SJCRH30 (cell line): ENCODE data around the gene EHD1. TPM values are rescaled to one million over a fixed set of nuclear protein-coding genes. Genes with fewer than 3 reads are reported as not detected.
A peak's percentile ranks its signal among the peaks of the same experiment; 100 is the strongest.

Source experiments
- DNase-seq, 2 experiments: peaks; one replicate each; pipeline ENCODE4 v3.0.0-alpha.2; 2015 to 2020
- H3K27ac ChIP-seq: fragments of 250-450 bp; sonication (Bioruptor Pico); 2 replicates; pipeline ENCODE4 v1.5.1; 2020; ENCODE audit warnings: mild to moderate bottlenecking, moderate library complexity
- H3K27me3 ChIP-seq: fragments of 250-450 bp; sonication (Bioruptor Pico); 2 replicates; pipeline ENCODE4 v1.5.1; 2020; ENCODE audit warnings: mild to moderate bottlenecking, moderate library complexity
- H3K36me3 ChIP-seq: fragments of 250-450 bp; sonication (Bioruptor Pico); 2 replicates; pipeline ENCODE4 v1.5.1; 2020; ENCODE audit warnings: mild to moderate bottlenecking, moderate library complexity
- H3K4me1 ChIP-seq: fragments of 250-450 bp; sonication (Bioruptor Pico); 2 replicates; pipeline ENCODE4 v1.5.1; 2020; ENCODE audit warnings: mild to moderate bottlenecking, moderate library complexity
- H3K4me3 ChIP-seq: fragments of 250-450 bp; sonication (Bioruptor Pico); 2 replicates; pipeline ENCODE4 v1.5.1; 2020; ENCODE audit warnings: mild to moderate bottlenecking, moderate library complexity
- H3K9me3 ChIP-seq: fragments of 250-450 bp; sonication (Bioruptor Pico); replicated peaks from 2 replicates; pipeline ENCODE4 v1.5.1; 2020; ENCODE audit warnings: mild to moderate bottlenecking, moderate library complexity
- total RNA-seq: library from RNA; depleted of rRNA; stranded (reverse); fragments of >200 nt; shearing (Covaris generic); gene quantifications from 2 replicates; pipeline ENCODE4 v1.2.3, GENCODE V29; 2014

The EHD1 gene
- total RNA-seq, 1 experiment from 2014 or later = 45.0 TPM

- Histone ChIP-seq H3K4me1 (peaks cover 80% of the 10 kb centered on the region), H3K27me3 (no peaks in the 10 kb centered on the region), H3K9me3 (no peaks in the 10 kb centered on the region), H3K4me3 (no peak overlapping the region), H3K27ac (peak overlapping the region; percentile 83), H3K36me3 (peaks cover 10% of the 10 kb centered on the region; the same call in 1 of the 2 replicates)
- no peak for DNase-seq
Observed at GRCh38 chr11:64867748-64868462, 10.5 kb downstream of the EHD1 start.

DNA sequence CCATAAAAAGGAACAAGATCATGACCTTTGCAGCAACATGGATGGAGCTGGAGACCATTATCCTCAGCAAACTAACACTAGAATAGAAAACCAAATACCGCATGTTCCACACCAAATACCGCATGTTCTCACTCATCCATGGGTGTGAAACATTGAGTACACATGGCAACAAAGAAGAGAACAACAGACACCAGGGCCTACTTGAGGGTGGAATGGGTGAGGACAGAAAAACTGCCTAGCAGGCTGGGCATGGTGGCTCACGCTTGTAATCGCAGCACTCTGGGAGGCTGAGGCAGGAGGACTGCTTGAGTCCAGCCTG lies 12.3 kb downstream of the EHD1 start:
- Histone ChIP-seq H3K4me3 (no peak overlapping the region), H3K4me1 (peaks cover 84% of the 10 kb centered on the region), H3K36me3 (0 out of 2 replicates have a peak, but pooled peaks cover 3% of the 10 kb centered on the region), H3K9me3 (no peaks in the 10 kb centered on the region), H3K27me3 (no peaks in the 10 kb centered on the region), H3K27ac (no peak overlapping the region)
- DNase-seq = no peak

DNA sequence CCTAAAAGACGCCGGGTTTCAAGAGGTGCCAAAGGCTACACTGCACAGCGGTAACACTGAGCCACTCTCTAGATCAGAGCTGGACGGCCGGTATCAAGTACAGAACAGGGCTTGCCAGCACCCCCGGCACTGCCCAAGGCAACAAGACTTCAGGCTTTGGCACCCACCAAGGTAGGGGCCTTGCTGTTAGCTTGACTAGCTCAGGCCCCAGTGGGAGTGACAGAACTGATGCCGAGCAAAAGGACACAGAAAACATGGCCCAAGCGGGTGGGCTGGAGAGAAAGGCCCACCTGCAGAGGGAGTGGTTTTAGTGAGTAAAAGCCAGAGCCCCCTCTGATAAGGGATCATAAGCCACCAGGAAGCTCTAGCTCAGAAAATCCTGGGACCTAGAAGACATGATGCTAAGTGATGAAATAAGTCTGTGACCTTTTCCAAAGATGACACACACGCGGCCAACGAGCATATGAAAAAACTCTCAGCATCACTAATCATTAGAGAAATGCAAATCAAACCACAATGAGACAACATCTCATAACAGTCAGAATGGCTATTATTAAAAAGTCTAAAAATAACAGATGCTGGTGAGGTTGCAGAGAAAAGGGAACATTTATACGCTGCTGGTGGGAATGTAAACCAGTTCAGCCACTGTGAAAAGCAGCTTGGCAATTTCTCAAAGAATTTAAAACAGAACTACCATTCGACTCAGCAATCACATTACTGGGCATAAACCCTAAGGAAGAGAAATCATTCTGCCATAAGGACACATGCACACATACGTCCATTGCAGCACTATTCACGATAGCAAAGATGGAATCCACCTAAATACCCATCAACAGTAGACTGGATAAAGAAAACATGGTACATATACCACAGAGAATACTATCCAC lies 12.9 kb downstream of the EHD1 start:
- Histone ChIP-seq H3K4me1 (peaks cover 79% of the 10 kb centered on the region), H3K27me3 (no peaks in the 10 kb centered on the region), H3K27ac (peak overlapping the region; percentile 84), H3K36me3 (0 out of 2 replicates have a peak, but pooled peaks cover 3% of the 10 kb centered on the region), H3K4me3 (no peak overlapping the region), H3K9me3 (no peaks in the 10 kb centered on the region)
- DNase-seq = no peak

GRCh38 chr11:64864473-64865285 lies 13.7 kb downstream of the EHD1 start:
- peak overlapping the region; percentile 25; the same call in 1 of the 2 replicates for H3K4me3 ChIP-seq
- H3K9me3 ChIP-seq = no peaks in the 10 kb centered on the region
- peak; percentile 82 to 83 for DNase-seq
- peak overlapping the region; percentile 84 for H3K27ac ChIP-seq
- no peaks in the 10 kb centered on the region for H3K27me3 ChIP-seq
- peaks cover 6% of the 10 kb centered on the region; the same call in 1 of the 2 replicates for H3K36me3 ChIP-seq
- peaks cover 71% of the 10 kb centered on the region for H3K4me1 ChIP-seq

DNA sequence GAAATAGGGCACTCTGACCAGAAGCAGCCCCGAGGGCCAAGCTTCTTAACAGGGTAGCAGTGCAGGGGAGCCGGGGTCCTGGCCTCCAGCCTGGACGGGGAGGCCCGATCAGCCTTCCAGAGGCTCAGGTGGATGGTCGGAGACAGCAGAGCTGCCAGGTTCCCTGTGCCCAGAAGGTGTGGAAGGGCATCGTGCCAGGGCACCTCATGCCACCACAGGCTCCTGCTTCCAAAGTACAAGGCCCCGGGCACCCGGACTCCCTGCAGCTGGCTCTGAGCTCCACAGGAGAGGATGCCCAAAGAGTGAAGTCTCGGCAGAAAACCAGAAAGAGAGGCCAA lies 14.3 kb downstream of the EHD1 start:
- H3K36me3 ChIP-seq = peaks cover 11% of the 10 kb centered on the region; the same call in 1 of the 2 replicates
- H3K27me3 ChIP-seq = no peaks in the 10 kb centered on the region
- peak overlapping the region; percentile 84 for H3K27ac ChIP-seq
- DNase-seq = no peak
- H3K9me3 ChIP-seq = no peaks in the 10 kb centered on the region
- peaks cover 71% of the 10 kb centered on the region for H3K4me1 ChIP-seq
- peak overlapping the region; percentile 25 for H3K4me3 ChIP-seq

DNA sequence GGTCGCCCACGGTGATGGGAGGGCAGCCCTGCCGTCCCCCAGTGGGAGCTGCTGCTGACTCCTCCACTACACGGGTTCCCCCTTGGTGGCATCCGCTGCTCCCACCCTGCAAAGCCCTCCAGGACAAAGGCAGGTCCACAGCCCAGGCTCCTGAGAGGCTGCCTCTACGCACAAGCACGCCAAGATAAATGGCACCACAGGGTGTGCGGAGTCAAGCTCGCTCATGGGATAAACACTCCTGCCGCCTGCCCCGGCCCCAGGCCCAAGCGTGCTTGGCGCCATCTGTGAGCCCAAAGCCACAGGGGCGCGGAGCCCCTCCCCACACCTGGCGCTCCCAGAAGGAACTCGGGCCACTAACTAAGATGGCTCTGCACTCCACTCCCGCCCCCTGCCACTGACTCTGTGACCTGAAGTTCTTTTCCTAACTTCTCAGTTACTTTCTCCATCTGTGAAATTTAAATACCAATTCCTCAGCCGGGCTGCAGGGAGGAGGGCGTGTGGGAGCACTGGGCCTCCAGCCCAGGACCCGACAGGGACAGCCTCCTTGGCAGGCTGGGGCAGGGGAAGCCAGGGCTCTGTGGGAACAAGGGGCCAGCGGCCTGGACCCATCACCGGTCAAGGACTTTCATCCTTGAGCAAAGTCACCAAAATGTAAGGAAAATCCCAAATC lies 14.9 kb downstream of the EHD1 start:
- Histone ChIP-seq H3K27ac (peak overlapping the region; percentile 84), H3K4me3 (peak overlapping the region; percentile 25), H3K4me1 (peaks cover 73% of the 10 kb centered on the region), H3K36me3 (peaks cover 13% of the 10 kb centered on the region; the same call in 1 of the 2 replicates), H3K27me3 (no peaks in the 10 kb centered on the region), H3K9me3 (no peaks in the 10 kb centered on the region)
- peak in 1 of 2 experiments; percentile 71 for DNase-seq

GRCh38 chr11:64862987-64863390 lies 15.4 kb downstream of the EHD1 start:
- no peaks in the 10 kb centered on the region for H3K27me3 ChIP-seq
- H3K9me3 ChIP-seq = no peaks in the 10 kb centered on the region
- DNase-seq = peak; percentile 57 to 73
- peak overlapping the region; percentile 25 for H3K4me3 ChIP-seq
- peaks cover 72% of the 10 kb centered on the region for H3K4me1 ChIP-seq
- peaks cover 13% of the 10 kb centered on the region; the same call in 1 of the 2 replicates for H3K36me3 ChIP-seq
- peak overlapping the region; percentile 84 for H3K27ac ChIP-seq

DNA sequence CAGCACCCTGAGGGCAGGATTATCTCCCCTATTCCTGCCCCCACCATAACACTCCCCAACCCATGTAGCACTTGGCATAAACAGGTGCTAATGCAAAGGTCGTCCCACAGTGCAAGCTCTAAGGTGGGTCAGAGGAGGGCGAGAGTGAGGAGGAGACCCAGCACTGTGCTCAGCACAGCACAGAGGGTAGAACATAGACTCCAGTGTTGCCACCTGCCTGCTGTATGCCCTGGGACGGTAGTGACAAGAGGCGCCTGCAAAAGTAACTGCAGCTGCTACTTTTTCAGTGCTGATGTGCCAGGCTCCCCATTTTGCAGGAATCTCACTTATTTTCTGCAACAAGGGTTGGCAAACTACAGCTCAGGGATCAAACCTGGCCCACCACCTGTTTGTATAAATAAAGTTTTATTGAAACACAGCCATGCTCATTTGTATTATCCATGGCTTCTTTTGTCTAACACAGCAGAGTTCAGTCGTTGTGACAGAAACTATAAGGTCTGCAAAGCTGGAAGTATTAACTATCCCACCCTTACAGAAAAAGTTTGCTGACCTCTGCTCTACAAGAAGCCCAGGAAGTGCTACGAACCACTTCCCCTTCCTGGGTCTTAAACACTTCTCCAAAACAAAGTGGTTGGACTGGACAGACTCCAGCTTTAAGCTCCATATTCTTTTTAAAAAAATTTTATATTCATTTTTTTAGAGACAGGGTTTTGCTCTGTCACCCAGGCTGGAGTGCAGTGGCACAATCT lies 17.0 kb downstream of the EHD1 start:
- Histone ChIP-seq H3K36me3 (peaks cover 21% of the 10 kb centered on the region; the same call in 1 of the 2 replicates), H3K9me3 (no peaks in the 10 kb centered on the region), H3K4me3 (no peak overlapping the region), H3K4me1 (peaks cover 80% of the 10 kb centered on the region), H3K27ac (no peak overlapping the region), H3K27me3 (no peaks in the 10 kb centered on the region)
- DNase-seq = no peak

DNA sequence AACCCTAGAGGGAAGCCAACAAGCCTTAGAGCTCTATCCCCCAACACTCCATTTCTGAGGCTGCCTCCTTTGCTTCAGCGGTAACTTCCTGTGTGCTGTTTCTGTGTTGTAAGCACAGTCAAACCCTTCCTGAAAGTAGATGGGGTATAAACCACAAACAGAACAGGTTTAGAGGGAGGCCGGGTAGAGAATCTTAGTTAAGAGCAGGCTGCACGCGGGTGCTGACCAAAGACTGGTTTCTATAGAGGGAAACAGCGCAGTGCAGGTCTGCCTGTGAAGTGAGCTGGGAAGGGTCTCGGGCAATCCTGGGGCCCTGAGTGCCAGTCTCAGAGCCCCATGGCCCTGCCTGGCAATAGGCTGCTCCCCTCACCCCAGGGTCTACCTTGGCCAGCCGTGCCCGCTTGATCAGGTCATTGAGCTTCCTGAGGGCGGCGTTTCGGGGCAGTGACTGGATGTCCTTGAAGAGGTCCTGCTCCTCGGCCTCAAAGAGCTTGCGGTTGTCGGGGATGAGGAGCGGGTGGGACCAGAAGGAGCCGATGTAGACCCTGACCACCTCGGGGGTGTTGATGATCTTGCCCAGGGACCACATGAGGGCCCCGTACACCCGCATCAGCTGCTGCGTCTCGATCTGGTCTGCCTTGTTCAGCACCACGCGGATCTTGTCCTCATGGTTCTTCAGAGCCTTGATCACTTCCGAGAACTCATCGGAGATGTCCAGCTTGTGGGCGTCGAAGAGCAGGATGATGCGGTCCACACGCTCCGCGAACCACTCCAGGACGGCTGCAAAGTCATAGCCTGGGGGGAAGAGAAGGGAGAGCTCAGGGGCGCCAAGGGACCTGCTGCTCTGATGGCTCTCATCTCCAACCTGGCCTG lies 18.6 kb downstream of the EHD1 start:
- no peaks in the 10 kb centered on the region for H3K9me3 ChIP-seq
- H3K36me3 ChIP-seq = peaks cover 25% of the 10 kb centered on the region; the same call in 1 of the 2 replicates
- no peak for DNase-seq
- no peak overlapping the region for H3K27ac ChIP-seq
- no peak overlapping the region for H3K4me3 ChIP-seq
- H3K4me1 ChIP-seq = peaks cover 83% of the 10 kb centered on the region
- no peaks in the 10 kb centered on the region for H3K27me3 ChIP-seq

- Histone ChIP-seq H3K4me3 (no peak overlapping the region), H3K36me3 (peaks cover 30% of the 10 kb centered on the region; the same call in 1 of the 2 replicates), H3K27ac (peak overlapping the region; percentile 43), H3K9me3 (no peaks in the 10 kb centered on the region), H3K4me1 (peaks cover 79% of the 10 kb centered on the region), H3K27me3 (no peaks in the 10 kb centered on the region)
- DNase-seq = peak; percentile 80 to 82
Observed at GRCh38 chr11:64858467-64859263, 19.8 kb downstream of the EHD1 start.

- H3K27ac ChIP-seq = peak overlapping the region; percentile 73
- H3K36me3 ChIP-seq = peaks cover 38% of the 10 kb centered on the region; the same call in 1 of the 2 replicates
- H3K27me3 ChIP-seq = no peaks in the 10 kb centered on the region
- DNase-seq = no peak
- no peaks in the 10 kb centered on the region for H3K9me3 ChIP-seq
- H3K4me1 ChIP-seq = peaks cover 68% of the 10 kb centered on the region
- H3K4me3 ChIP-seq = no peak overlapping the region
Observed at GRCh38 chr11:64857485-64857884, 20.9 kb downstream of the EHD1 start.
